Glomerular endothelial cell (primary cell): ENCODE data around the gene CCDC24. TPM values are rescaled to one million over a fixed set of nuclear protein-coding genes. Genes with fewer than 3 reads are reported as not detected.

Experiments used
- DNase-seq: peaks from one replicate; pipeline ENCODE4 v3.0.0-alpha.2; 2011; ENCODE audit warnings: low read depth, low spot score; ENCODE audit errors: extremely low read depth
- total RNA-seq: library from RNA; depleted of rRNA; stranded (reverse); fragments of >200 nt; gene quantifications from 2 replicates; pipeline ENCODE4 v1.2.3, GENCODE V29; 2015

Gene CCDC24
- total RNA-seq, 1 donor from 2014 or later, result 5.7 TPM

DNA sequence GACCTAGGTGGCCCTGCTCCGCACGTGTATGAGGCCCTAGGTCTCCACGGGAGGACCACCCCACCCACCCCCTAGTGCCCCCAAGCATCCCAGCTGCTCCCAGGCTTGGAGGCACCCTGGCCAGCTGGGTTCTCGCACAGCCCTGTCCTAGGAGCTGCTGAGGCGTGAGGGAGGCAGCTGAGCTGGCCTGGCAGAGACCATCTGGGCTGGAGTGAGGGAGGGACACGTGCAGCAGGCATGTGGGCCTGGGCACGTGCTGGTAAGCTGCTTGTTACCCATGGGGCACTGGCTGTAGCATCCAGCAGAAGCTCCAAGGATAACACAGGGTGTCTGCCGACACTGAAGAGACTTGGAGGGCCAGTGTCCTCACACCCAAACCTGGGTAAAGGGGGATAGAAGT is 29.8 kb downstream of the CCDC24 start:
- no peak for DNase-seq

DNA sequence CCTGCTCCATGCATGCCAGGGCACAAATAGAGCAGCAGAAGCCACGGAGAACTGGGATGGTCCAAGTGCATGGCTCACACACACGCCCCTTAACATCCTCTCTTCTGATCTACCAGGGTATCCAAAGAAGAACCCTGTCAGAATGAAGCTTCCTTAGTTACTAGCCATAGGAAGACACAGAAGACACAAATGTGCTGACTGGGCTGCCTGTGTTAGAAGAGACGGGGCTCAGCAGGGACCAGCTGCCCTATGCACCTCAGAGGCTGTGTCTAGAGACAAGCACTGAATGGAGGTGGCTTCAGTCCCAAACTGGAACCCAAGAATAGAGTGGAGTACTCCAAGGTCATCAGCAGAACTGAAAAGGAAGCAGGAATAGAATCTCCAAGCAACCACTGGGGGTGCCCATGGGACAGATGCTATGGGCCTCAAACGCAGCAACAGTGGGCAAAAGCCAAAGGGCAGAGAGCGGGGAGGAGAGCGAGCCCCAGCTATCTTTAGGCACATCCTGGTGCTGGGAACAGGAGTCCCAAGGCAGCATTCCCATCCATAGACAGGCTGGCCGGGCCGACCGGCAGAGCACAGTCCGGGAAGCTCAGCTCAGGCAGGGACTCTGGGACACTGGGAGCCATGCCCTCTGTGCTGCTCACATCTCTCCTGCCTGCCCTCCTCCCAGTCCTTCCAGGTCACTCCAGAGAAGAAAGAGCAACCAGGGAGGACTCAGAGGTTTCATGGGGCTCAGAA is 30.4 kb downstream of the CCDC24 start:
- no peak for DNase-seq

DNA sequence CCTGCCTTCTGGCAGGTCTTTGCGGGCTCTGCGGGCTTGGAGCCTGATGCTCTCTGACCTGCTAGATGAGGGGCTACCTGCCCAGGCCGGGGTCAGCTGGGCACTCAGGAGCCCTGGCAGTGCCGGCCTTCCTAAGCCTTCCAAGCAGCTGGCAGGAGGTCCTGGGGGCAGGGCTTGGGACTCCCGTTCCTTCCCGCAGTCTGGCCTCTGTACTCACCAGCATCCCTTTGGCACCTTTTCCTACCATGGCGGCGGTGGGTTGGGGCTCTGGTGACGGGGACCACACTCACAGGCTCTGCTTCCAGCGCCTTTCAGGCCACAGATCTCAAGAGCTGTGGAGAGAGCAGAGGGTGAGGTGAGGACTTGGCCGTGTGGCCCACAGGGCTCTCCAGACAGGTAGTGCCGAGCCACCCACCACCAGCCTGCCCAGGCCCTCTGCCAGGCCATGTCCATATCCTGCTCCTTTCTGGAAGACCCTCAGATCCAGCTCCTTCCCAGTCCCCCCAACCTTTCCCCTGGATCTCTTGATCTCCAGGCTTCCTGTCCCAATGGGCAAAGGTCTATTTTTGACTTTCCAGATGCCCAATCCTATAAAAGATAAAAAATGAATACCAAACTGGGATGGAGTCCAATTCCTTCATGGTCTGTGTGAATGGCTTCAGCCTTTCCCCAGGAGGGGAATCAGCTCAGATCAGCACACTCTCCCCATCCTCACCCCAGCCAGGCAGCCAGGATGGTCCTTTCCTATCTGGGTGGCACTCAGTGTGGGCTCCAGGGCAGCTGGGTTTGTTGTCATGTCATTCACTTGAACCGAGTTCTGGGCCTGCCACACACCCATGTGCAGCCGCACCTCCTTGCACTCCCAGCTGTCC is 32.9 kb downstream of the CCDC24 start:
- no peak for DNase-seq

DNA sequence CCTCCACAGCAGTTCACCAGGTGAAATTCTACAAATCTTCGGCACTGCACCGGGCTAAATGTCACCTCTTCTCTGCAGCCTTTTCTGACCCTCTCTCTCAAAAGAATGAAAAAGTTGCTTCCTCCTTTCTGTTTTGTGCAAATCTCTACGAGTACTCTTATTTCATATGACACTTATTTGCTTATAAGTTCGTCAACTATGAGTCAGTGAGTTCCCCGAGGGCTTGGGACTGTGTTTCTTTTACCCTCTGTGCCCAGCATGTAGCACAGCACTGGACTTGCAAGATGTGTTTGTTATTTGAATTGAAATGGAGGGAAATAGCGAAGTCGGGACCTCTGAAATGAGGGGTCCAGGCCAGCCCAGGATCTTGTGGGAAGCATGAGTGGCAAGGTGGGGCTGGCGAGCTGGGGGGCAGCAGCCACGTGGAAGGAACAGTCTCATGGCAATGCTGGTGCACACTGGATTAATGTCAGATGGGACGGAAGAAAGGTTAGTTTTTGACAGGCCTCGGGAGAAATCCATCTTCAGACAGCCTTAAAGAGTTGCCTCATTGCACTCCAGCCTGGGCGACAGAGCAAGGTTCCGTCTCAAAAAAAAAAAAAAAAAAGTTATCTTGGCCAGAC is 33.6 kb downstream of the CCDC24 start:
- no peak for DNase-seq

DNA sequence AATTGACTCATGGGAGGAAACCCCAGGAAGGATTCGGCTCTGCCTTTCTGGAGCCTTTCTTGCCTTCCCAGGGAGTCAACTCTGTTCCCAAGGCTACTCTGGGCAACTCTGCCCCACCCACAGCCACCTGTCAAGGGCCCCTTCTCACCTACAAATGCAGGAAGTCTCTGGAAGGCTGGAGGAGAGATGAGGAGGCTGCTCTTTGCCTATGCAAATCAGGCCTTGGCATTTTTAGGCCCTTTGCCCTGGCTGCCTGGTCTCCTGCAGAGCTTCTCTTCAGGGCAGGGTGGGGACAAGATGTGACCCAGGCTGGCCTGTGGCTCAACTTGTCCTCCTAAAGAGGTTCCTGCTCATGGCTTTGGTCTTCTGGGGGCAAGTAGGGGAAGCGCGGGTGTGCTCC is 34.4 kb downstream of the CCDC24 start:
- DNase-seq, result no peak

DNA sequence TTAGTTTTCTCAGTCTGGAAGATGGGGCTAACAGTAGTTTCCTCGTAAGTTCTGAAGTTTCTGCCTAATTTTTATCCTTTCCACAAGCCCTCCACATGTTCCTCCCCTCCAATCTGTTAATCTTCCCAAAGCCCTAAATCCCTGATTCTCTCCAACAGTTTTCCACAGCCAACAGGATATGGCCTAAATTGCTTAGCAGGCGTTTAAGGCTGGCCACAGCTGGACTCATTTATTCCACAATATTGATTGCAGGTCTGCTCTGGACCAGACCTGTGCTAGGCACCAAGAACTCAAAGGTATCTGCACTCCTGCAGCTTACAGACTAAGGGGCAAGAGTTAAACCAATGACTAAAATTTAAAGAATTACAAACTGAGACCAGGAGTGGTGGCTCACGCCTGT is 35.9 kb downstream of the CCDC24 start:
- DNase-seq, result no peak

DNA sequence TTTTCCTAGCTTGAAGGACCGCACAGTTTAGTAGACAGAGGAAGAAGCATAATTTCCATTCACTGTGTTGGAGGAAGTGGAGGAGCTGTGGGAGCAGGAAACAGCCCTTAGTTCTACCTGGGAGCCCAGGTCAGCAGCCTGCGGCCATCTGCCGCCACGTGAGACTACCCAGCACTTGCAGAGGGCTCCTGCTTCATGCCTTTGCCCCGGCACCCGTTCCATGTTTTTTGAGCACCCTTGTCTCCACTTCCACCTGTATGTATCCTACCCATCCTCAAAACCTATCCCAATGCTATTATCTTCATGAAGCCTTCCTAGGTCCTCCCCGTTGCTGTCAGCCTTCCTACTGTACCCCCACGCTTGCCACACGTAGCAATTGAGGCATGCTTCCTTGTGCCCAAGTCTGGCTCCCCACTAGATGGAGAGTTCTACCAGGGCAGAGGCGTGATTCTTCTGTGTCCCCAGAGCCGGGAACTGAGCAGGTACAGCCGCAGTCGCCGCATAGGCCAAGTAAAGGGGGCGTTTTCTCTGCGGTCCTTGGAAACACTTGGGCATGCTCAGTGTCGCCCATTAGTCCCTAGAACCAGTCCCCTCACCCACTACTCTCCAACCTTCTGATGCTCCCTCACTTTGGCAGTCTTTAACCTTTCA is 38.0 kb downstream of the CCDC24 start:
- no peak for DNase-seq

DNA sequence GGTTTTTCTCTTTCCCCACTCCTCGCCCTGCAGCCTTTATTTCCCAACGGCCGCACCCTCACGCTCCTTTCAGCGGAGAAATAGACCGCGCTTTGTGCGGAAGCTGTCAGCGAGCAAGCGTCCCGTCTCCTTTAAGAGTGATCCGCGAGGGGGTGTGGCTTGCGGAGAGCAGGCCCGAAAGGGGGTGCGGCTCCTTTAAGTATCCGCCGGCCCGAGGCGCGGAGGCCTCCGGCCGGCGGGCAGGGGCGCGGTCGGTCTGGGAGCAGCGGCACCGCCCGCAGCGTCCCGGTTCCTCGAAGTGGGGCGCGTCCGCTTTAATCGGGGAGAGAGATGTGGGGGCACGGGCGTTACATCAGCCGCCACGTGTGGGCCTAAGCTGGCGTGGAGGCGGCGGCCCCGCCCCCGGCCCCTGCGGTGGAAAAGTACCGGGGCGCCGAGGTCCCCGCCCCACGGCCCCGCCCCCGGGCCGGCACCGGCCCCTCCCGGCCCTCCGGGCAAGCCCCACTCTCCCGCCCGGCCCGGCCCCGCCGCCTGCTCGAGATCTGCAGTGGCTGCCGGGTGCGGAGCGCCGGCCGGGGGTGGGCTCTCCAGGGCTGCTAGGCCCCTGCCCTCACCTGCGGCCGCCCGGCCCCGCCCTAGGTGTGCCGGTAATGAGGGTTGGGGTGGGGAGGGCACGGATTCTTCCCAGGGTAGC is 38.7 kb downstream of the CCDC24 start:
- no peak for DNase-seq

DNA sequence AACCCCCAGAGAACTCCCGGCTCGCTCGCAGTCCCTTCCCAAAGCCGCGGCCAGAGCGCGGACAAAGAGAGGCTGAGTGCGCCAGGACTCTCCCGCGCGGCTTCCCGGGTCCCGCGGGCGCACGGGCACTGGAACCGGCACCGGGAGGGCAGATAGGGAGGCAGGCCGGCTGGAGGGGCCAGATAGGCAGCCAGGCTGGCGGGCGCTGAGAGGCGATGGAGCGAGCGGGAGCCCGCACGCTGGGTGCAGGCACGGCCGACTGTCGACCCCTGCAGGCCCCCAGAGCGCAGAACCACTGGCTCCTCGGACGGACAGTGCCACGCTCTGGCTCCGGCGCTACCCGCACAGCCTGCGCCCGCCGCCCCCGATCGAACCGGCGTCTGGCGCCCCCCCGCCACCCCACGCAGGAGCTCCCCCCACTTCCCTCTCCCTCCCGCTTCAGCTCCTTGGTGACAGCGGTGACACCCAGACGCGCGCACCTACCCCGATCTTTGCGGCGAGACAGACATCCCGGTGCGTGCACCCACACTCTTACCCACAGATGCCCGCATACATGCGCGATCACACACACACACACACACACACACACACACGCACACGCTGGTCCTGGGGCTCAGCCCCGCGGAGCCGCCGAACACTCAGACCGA is 39.3 kb downstream of the CCDC24 start:
- no peak for DNase-seq

DNA sequence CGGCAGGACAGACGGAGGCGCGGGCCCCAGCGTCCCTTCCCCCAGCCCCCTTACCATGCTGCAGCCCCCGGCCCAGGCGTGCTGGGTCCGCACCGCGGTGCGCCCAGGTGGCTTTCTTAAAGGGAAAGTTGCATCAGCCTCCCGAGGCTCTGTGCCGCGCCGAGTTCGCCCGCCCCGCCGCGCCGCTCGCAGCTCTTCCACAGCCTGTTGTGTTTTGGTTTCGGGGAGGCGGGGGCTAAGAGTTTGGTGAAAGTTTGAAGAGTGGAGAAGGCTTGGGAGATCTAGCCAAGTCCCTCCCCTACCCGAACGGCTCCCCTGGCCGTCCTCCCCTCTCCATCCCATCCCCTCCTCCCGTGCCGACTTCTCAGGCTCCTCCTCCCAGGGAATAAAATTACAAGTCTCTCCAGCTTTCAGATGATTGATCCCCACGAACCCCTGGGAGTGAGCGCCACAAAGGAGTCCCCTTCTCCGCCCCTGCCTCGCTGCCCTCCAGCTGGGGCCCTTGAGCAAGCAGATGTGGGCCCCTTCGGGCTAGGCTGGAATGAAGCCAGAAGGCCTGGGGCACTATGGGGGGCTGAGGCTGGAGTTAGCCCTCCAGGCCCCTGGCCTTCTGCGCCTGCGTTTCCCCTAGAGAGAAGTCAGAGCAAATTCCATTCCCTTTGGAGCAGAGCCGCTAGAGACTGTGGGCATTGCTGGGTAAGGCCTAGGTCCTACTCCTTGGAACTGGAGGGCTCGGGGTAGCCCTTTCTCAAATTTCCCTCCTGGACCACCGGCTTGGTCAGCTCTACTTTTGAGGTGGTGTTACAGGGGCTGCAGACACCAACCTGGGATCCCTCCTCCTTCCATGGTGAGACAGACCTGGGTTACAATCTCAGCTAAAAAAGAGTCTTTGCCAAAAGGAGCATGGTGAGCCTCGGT is 40.1 kb downstream of the CCDC24 start, which contains the start of gene SLC6A9:
SLC6A9 (minus strand) TSS at position 211 of the 918 bp plus-strand sequence. CDS start 7,185 bp downstream, outside the sequence.
- no peak for DNase-seq

DNA sequence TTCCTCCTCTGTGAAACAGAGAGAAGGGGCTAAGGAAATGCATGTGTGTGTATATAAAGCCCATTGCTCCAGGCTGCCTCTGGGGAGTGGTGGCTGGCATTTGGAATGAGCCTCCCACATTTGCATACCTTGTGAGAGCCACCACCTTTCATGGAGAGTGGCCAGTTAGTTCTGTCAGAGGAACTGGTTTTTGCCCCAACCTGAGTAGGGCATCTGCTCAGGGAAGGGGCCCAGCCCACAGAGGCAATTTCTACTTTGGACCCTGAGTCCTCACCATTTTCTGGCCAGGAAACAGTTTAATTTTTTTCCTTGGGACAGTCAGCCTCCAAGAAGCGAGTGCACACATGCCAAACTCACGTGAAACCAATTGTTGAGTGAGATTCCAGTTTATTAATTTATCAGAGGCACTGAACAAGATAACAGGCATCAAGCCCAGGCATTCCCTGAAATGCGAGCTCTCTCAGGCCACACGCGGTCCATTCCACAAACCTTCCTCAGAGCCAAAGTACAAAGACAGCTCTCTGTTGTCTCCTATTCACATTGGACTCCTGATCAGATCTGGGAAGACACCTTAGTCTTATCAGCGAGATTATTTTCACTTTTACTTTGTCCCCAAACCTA is 40.9 kb downstream of the CCDC24 start:
- no peak for DNase-seq

DNA sequence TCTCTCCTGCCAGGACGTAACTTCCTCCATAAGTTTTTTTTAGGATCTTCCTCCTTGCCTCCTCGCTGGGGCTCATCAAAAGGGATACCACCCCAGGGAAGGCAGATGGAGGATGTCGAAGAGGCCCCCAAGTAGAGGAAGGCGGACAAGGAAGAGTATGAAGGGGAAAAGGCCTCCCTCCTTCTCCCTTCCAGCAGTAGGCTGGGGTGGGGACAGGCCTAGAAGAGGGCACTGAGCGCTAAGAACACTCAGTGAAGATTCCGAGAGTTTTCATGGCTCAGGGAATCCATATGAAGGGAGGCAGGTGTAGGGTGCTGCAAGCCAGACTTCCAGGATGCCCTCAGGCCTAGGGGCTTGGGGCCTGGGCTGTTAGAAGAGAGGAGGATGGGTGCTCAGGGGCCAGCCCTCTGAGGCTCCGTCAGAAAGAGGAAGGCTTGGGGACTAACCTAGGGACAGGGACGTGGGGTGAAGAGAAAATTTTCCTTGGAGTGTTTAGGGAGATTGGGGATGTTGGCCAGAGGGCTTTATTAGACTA is 41.7 kb downstream of the CCDC24 start:
- no peak for DNase-seq

DNA sequence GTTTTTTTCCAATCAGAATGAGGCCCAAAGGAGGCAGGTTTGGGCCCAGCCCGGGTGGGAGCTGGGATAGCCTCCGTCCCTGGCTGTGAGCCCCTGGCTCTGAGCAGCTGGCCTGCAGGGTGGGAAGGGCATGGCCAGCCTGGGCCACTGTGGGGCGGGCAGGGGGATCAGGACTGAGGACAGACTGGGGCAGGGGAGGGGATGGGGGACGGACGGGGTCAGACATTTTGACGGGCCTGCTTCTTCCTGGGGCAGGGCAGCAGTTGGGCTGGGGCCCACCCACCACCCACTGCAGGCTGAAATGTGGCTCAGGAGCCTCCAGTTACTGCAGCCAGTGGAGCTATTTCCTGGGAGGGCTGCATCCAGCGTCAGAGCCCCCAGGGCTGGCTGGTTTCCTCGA is 42.4 kb downstream of the CCDC24 start:
- no peak for DNase-seq

DNA sequence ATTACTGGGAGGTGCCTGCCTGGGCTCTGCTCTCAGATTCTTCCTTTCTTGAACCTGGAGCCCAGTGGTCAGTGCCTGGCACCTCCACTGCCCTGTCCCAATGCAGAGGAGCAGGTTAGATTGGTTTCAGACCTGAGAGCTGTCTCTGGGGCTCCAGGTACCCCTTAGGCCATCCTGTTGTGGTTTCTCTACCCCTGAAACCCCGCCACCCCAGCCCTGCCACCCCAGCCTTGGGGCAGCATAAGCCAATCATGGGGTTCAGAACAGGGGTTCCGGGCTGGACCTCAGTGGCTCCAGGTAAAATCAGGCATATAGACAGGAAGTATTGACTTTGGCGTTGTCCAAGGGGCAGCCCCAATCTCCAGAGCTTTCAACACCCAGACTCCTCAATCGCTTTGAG is 43.0 kb downstream of the CCDC24 start:
- no peak for DNase-seq

DNA sequence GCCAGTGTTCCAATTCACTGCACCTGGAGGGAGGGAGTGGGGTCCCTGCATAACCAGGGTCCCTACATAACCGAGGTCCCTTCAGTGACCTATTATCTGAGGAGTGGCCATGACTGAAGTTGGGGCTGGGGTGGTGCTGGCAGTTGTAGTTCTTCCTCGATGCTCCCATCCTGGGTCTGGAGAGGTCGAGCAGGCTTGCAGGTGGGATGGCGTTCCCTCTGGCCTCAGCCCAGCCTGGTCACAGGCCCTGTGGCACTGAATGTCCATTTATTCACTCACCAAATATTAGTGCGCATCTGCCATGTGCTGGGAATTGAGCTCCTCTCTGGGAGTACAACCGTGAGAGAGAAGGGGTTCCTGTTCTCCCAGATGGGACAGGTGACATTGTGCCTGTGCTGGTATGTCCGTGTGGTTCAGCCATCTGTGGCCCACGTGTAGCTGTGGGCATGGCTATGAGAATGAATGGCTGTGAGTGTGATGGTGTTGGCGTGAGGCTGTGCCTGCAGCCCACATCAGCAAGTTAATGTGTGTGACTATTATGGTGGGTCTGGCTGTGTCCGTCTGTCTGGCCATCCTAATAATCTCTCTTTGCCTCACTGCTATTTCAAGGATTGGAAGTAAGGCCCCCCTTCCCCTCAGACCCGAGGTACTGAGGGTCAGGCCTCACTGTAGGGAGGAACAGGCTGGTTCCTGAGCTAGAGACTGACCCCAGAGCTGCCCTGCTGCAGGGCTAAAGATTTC is 43.7 kb downstream of the CCDC24 start:
- DNase-seq, result no peak

DNA sequence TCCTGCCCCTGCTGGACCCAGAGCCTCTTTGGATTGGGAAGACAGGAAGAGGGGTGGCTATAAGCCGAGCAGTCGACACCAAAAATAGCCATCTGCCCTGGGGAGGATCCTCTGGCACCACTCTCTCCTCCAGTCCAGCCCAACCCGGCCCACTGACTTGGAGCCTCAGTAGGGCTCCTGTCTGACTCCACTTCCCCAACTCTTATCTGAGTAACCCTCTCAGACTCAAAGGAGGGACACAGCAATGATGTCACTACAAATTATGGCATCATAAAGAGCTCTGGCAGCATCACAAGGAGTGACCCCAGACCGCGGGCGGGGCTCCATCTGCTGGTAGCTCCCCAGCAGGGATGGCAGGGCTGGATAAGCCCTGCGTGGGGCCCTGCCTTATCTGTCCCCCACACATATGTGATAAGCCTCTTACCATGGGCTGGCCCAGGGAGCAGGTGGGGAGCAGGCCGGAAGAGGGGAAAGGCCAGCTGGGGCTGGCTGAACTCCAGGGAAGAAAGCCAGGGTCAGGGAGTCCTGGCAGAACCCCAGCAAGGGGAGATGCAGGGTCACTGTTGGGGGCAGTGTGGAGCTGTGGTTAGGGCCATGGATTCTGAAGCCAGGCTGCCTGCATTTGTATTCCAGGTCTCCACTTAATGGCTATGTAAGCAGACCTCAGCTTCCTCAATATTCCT is 44.5 kb downstream of the CCDC24 start:
- no peak for DNase-seq
